ENCODE results near the gene VIPAS39. TPM values are rescaled to one million over a fixed set of nuclear protein-coding genes. Genes with fewer than 3 reads are reported as not detected.

VIPAS39 gene
- total RNA-seq, 1 experiment from 2014 or later, result 16.1 TPM

GRCh38 chr14:77406086-77406485 is 51.3 kb downstream of the VIPAS39 start:
- DNase-seq (ENCODE audit: low spot score), result no peak

- no peak for DNase-seq (ENCODE audit: low spot score)
Observed at GRCh38 chr14:77403768-77404167, 53.6 kb downstream of the VIPAS39 start.

GRCh38 chr14:77400216-77400615 is 57.2 kb downstream of the VIPAS39 start:
- DNase-seq (ENCODE audit: low spot score), result no peak

- no peak for DNase-seq (ENCODE audit: low spot score)
Observed at GRCh38 chr14:77390188-77390587, 67.2 kb downstream of the VIPAS39 start.

DNA sequence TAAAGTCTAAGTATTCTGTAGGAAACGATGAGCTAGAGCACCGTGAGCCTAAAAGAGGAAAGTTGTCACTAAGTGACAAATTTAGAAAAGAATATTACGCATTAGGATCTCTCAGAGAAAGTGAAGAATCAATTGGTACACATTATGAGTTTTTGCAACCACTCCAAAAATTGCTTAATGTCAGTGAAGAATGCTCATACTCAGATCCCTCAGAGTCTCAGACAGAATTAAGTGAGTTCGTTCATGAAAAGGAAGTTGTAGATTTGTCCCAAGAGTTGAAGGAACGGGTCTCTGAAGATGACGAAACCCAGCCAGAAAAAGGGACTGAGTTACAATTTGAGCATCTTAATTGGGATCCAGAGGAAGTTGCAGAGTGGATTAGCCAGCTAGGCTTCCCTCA is 78.7 kb downstream of the VIPAS39 start:
- no peak for DNase-seq (ENCODE audit: low spot score)

- DNase-seq (ENCODE audit: low spot score), result no peak
Observed at GRCh38 chr14:77377502-77377844, 79.9 kb downstream of the VIPAS39 start.

DNA sequence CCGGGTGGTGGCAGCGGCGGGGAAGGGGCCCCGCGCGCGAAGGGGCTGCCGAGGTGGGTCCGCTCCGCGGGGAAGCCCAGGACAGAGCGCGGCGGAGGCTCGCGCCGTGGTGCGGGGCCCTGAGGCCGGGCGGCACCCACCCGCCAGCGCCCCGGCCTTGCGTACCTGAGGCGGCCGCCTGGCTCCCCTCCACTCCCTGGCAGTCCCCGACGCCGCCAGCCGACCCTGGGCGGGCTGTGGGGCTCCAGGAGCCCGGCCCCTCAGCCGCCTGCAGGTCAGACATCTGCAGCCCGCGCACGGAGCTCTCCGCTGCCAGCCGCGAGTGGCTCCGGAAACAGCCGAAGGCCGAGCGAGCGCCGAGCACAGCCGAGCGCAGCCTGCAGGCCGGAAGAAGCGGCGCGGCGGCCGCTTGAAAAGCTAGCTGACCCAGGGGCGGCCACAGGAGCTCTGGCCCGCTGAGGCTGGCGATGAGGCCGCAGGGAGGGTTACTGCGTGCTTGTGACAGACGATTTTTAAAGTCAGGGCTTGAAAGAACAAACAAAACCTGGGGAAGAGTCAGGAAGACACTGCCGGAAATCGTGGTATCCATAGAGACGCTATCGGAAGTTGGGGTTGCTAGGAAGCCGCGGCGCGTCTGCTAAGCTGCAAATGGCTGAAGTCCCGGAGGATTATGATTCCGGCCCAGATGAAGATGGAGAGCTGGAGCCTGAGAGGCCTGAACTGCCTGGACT is 80.5 kb downstream of the VIPAS39 start, which contains the start of the genes SAMD15 and TMED8:
Gene SAMD15 (plus strand): TSS at position 609 of the 731 bp plus-strand sequence. CDS start 40 bp downstream, at position 649.
Gene TMED8 (minus strand): TSS at position 324 of the 731 bp plus-strand sequence. CDS start 41 bp downstream, at position 283.
- peak; percentile 57 for DNase-seq (ENCODE audit: low spot score)

Other genes with a start within 250 kb of the VIPAS39 start
- not detected in 2 replicates for gene NGB, start 186.4 kb downstream of the VIPAS39 start, total RNA-seq (2014; rRNA removed; shearing (Covaris generic))
- gene POMT2, start 136.7 kb downstream of the VIPAS39 start, total RNA-seq (2014; rRNA removed; shearing (Covaris generic)), result 13.7 and 14.5 TPM in 2 replicates
- gene GSTZ1, start 136.6 kb downstream of the VIPAS39 start, total RNA-seq (2014; rRNA removed; shearing (Covaris generic)), result 28.6 and 30.4 TPM in 2 replicates
- 11.1 and 11.5 TPM in 2 replicates for gene TMED8, start 80.5 kb downstream of the VIPAS39 start, total RNA-seq (2014; rRNA removed; shearing (Covaris generic))
- gene SAMD15, start 80.2 kb downstream of the VIPAS39 start, total RNA-seq (2014; rRNA removed; shearing (Covaris generic)), result 1.9 and 2.7 TPM in 2 replicates
- not detected in 2 replicates for gene NOXRED1, start 34.1 kb downstream of the VIPAS39 start, total RNA-seq (2014; rRNA removed; shearing (Covaris generic))
- 178 and 229 TPM in 2 replicates for gene AHSA1, start 492 bp upstream of the VIPAS39 start, total RNA-seq (2014; rRNA removed; shearing (Covaris generic))
- 2.8 TPM in 1 of 2 replicates, not detected in the other for gene ISM2, start 41.2 kb upstream of the VIPAS39 start, total RNA-seq (2014; rRNA removed; shearing (Covaris generic))
- gene SPTLC2, start 159.0 kb upstream of the VIPAS39 start, total RNA-seq (2014; rRNA removed; shearing (Covaris generic)), result 17.6 and 23.0 TPM in 2 replicates

All from A172 (cell line).